ENCODE results near the gene DCAF4.

DNA sequence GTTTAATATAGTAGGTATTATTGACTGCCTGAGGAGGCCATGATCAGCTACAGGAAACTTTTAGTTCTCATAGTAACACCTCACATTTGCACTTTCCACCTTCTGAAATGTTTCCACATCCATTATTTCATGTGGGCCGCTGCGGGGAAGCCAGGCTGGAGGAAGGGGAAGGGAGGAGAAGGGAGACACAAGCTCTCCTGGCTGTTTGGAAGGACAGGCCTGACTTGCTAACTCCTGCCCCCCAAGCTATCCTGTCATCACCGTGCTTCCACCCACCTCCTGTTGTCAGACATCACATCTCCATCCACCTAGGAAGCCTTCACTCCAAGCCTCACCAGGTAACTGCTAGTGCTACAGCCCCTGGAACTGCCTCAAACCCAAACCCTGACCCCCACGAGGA lies 41.9 kb upstream of the DCAF4 start:
- no peak for TF ChIP-seq POLR2A (IDR thresholded peaks at IDR 0.05)
- TF ChIP-seq, protein P1, sequence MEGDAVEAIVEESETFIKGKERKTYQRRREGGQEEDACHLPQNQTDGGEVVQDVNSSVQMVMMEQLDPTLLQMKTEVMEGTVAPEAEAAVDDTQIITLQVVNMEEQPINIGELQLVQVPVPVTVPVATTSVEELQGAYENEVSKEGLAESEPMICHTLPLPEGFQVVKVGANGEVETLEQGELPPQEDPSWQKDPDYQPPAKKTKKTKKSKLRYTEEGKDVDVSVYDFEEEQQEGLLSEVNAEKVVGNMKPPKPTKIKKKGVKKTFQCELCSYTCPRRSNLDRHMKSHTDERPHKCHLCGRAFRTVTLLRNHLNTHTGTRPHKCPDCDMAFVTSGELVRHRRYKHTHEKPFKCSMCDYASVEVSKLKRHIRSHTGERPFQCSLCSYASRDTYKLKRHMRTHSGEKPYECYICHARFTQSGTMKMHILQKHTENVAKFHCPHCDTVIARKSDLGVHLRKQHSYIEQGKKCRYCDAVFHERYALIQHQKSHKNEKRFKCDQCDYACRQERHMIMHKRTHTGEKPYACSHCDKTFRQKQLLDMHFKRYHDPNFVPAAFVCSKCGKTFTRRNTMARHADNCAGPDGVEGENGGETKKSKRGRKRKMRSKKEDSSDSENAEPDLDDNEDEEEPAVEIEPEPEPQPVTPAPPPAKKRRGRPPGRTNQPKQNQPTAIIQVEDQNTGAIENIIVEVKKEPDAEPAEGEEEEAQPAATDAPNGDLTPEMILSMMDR (IDR thresholded peaks at IDR 0.05): no peak
